HepG2 (cell line): ENCODE results near the gene GPR42. TPM values are rescaled to one million over a fixed set of nuclear protein-coding genes. Genes with fewer than 3 reads are reported as not detected.
A peak's percentile ranks its signal among the peaks of the same experiment; 100 is the strongest.

ENCODE experiments used
- FOSL1 ChIP-seq: sonication (generic); formaldehyde crosslinking; IDR thresholded peaks from 2 replicates; pipeline ENCODE4 v1.9.0; 2021; ENCODE audit warnings: missing genetic modification reagents, borderline replicate concordance
- GABPA ChIP-seq, 2 experiments: IDR thresholded peaks; 2 replicates each; pipeline ENCODE4 v1.6.1; 2011 to 2016; ENCODE audit warnings: low read depth in 2 of 2, low read length in 1 of 2, missing biosample characterization in 1 of 2, missing genetic modification characterization in 1 of 2
- GATAD2A ChIP-seq: IDR thresholded peaks from 2 replicates; pipeline ENCODE4 v1.6.1; 2016
- KLF16 ChIP-seq, 2 experiments: sonication (generic) in 1 of 2; formaldehyde crosslinking in 1 of 2; IDR thresholded peaks; 2 replicates each; pipeline versions ENCODE4 v1.6.1 to v1.8.0; 2016 to 2023; ENCODE audit warnings: missing genetic modification reagents in 2 of 2, missing compliant biosample characterization in 1 of 2
- LCORL ChIP-seq, 2 experiments: fragments of 450-650 bp in 1 of 2; sonication (generic) in 1 of 2; formaldehyde crosslinking in 1 of 2; IDR thresholded peaks; 2 replicates each; pipeline versions ENCODE4 v1.5.0 to v1.6.1; 2017 to 2020; ENCODE audit warnings: antibody characterized with exemption in 1 of 2, missing genetic modification reagents in 1 of 2
- MED1 ChIP-seq: sonication (generic); formaldehyde crosslinking; IDR thresholded peaks from 2 replicates; pipeline ENCODE4 v1.4.0; 2020; ENCODE audit warnings: missing genetic modification reagents
- NR2F6 ChIP-seq, 2 experiments: IDR thresholded peaks; 2 replicates each; pipeline ENCODE4 v1.6.1; 2016; ENCODE audit warnings: antibody characterized with exemption in 1 of 2, mild to moderate bottlenecking in 1 of 2
- PAXIP1 ChIP-seq: sonication (generic); formaldehyde crosslinking; conservative IDR thresholded peaks from 2 replicates; pipeline ENCODE4 v1.4.0; 2020; ENCODE audit warnings: mild to moderate bottlenecking, missing genetic modification reagents, moderate library complexity
- POGZ ChIP-seq: sonication (generic); formaldehyde crosslinking; IDR thresholded peaks from 2 replicates; pipeline ENCODE4 v1.4.0; 2020; ENCODE audit warnings: mild to moderate bottlenecking, missing genetic modification reagents
- PRDM10 ChIP-seq: sonication (generic); formaldehyde crosslinking; IDR thresholded peaks from 2 replicates; pipeline ENCODE4 v1.4.0; 2020; ENCODE audit warnings: low read depth, missing genetic modification reagents
- RXRB ChIP-seq: IDR thresholded peaks from 2 replicates; pipeline ENCODE4 v1.6.1; 2016; ENCODE audit warnings: borderline replicate concordance, missing genetic modification reagents, missing compliant biosample characterization
- SOX5 ChIP-seq: IDR thresholded peaks from 2 replicates; pipeline ENCODE4 v1.6.1; 2016; ENCODE audit warnings: borderline replicate concordance
- TCF12 ChIP-seq, 2 experiments: fragments of 450-650 bp in 1 of 2; sonication (generic) in 1 of 2; formaldehyde crosslinking in 1 of 2; IDR thresholded peaks; 2 replicates each; pipeline versions ENCODE4 v1.6.1 to v1.8.0; 2017 to 2022; ENCODE audit warnings: antibody characterized with exemption in 1 of 2, mild to moderate bottlenecking in 1 of 2, missing genetic modification reagents in 1 of 2, moderate library complexity in 1 of 2
- ZNF18 ChIP-seq: sonication (generic); formaldehyde crosslinking; IDR thresholded peaks from 2 replicates; pipeline ENCODE4 v1.8.0; 2022; ENCODE audit warnings: mild to moderate bottlenecking, missing genetic modification reagents; ENCODE audit not compliant: insufficient replicate concordance
- ZNF580 ChIP-seq: IDR thresholded peaks from 2 replicates; pipeline ENCODE4 v1.6.1; 2016; ENCODE audit warnings: low read depth, borderline replicate concordance
- ZNF792 ChIP-seq: IDR thresholded peaks from 2 replicates; pipeline ENCODE4 v1.6.1; 2016
- polyA plus RNA-seq, 8 experiments: library from polyadenylated mRNA; depleted of rRNA in 3 of 8; stranded (reverse) in 7 of 8; unstranded in 1 of 8; fragments of >200 nt; fragmentation: Illumina TruSeq in 4 of 8; extraction: Trizol in 4 of 8; gene quantifications; 2 replicates each; pipeline versions ENCODE4 v1.2.1 to v1.2.3, GENCODE V29; 2011 to 2016; ENCODE audit warnings: low read depth in 4 of 8, missing spikeins in 1 of 8, mixed read lengths in 1 of 8; ENCODE audit not compliant: insufficient read depth in 1 of 8
- total RNA-seq, 5 experiments: library from RNA; depleted of rRNA; stranded (reverse); fragments of >200 nt; fragmentation: Illumina TruSeq; extraction: Trizol; gene quantifications; 2 replicates each; pipeline ENCODE4 v1.2.3, GENCODE V29; 2016; ENCODE audit warnings: low read depth in 1 of 5

The GPR42 gene
- total and polyA plus RNA-seq, 2 of the 13 experiments (the other 11 are each of a cell fraction or from before 2014, with no cell fraction given), result not detected

- TF ChIP-seq PAXIP1, result peak; percentile 74
- peak; percentile 38 for TF ChIP-seq MED1
- TF ChIP-seq RXRB (CRISPR knock-in tag), result peak; percentile 94
- no peak for TF ChIP-seq NR2F6 (IDR thresholded peaks at IDR 0.05)
- peak; percentile 43 for TF ChIP-seq NR2F6 (CRISPR knock-in tag; IDR thresholded peaks at IDR 0.05)
- 0 out of 2 replicates have a peak, but pooled peaks have one; percentile 39 for TF ChIP-seq ZNF792 (CRISPR knock-in tag)
- 0 out of 4 replicates have a peak, but pooled peaks of 1 of the 2 experiments have one; percentile 23 for TF ChIP-seq KLF16 (CRISPR knock-in tag; IDR thresholded peaks at IDR 0.05)
- TF ChIP-seq POGZ (CRISPR knock-in tag), result peak; percentile 40; the same call in 1 of the 2 replicates
- peak; percentile 64; the same call in 1 of the 2 replicates for TF ChIP-seq FOSL1
- no peak for TF ChIP-seq TCF12 (IDR thresholded peaks at IDR 0.05)
- TF ChIP-seq TCF12 (CRISPR knock-in tag; IDR thresholded peaks at IDR 0.05), result peak; percentile 50; the same call in 1 of the 2 replicates
- 0 out of 2 replicates have a peak, but pooled peaks have one; percentile 34 for TF ChIP-seq PRDM10 (CRISPR knock-in tag)
- TF ChIP-seq GATAD2A (CRISPR knock-in tag), result peak; percentile 48
- TF ChIP-seq ZNF18, result peak; percentile 71
- TF ChIP-seq SOX5 (CRISPR knock-in tag), result peak; percentile 62; the same call in 1 of the 2 replicates
- TF ChIP-seq LCORL (IDR thresholded peaks at IDR 0.05), result no peak
- no peak for TF ChIP-seq LCORL (CRISPR knock-in tag; IDR thresholded peaks at IDR 0.05)
- no peak for TF ChIP-seq ZNF580 (CRISPR knock-in tag)
- TF ChIP-seq GABPA (IDR thresholded peaks at IDR 0.05; ENCODE audit: low read depth, low read length), result no peak
- TF ChIP-seq GABPA (CRISPR knock-in tag; IDR thresholded peaks at IDR 0.05; ENCODE audit: low read depth), result no peak
These were observed 17.6 kb downstream of the GPR42 start (continued) for GRCh38 chr19:35388277-35389054.
